HFF-Myc (cell line): Measurements from ENCODE around the gene FAM163B.

ENCODE experiments used
- DNase-seq: peaks from one replicate; pipeline ENCODE4 v3.0.0-alpha.2; 2011; ENCODE audit warnings: low read depth; ENCODE audit errors: extremely low read depth
- H3K4me3 ChIP-seq: replicated peaks from 2 replicates; pipeline ENCODE4 v1.5.1; 2011; ENCODE audit warnings: low read depth, mild to moderate bottlenecking, control low read depth, low read length
- CTCF ChIP-seq: IDR thresholded peaks from 2 replicates; pipeline ENCODE4 v1.5.1; 2012; ENCODE audit warnings: mild to moderate bottlenecking, low read depth, low read length, control low read depth; ENCODE audit errors: missing control alignments

Gene FAM163B

DNA sequence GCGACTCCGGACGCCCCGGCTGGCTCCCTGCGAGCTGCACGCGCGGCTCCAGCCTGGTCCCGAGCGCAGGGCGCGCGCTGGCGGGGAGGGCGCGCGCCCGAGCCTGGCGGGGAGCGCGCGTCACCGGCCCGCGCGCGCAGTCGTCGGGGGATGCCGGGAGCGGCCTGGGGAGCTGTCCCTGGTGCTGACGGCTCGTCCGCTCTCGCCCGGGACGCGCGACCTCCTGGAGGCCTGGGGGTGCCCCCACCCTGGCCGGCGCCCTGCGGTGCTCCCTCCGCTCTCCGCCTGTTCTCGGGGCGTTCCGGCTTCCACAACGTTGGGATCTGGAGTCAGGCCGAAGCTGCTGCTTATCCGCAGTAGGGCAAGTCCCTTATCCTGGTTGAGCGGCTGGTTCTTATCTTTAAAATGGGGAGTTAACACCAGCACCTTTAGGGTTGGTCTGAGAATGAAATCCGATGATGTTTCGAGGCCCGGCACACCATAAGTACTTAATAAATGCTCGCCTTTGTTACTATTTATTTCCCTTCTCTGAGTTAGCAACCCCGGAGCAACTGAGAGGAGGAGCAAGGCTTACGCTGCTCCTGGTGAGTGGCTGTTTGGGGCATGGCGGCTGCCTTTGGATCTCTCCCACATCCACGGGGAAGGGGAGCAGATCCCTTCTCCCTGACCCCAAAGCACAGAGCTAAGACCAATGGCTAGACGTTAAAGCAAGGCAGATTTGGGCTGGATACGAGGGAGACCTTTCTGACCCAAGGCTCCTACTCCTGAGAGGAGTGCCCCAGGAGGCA is at the start of gene FAM163B:
FAM163B (minus strand) TSS at position 79 of the 788 bp plus-strand sequence. CDS start 29,166 bp downstream, outside the sequence.
- TF ChIP-seq CTCF = no peak
- H3K4me3 ChIP-seq = no peak within 1 kb of the TSS
- DNase-seq = no peak

GRCh38 chr9:133657120-133657661 is 48.0 kb upstream of the FAM163B start:
- H3K4me3 ChIP-seq = no peak overlapping the region
- no peak for DNase-seq
- no peak for TF ChIP-seq CTCF

GRCh38 chr9:133656211-133657119 is 47.3 kb upstream of the FAM163B start:
- TF ChIP-seq CTCF = no peak
- no peak for DNase-seq
- H3K4me3 ChIP-seq = no peak overlapping the region

DNA sequence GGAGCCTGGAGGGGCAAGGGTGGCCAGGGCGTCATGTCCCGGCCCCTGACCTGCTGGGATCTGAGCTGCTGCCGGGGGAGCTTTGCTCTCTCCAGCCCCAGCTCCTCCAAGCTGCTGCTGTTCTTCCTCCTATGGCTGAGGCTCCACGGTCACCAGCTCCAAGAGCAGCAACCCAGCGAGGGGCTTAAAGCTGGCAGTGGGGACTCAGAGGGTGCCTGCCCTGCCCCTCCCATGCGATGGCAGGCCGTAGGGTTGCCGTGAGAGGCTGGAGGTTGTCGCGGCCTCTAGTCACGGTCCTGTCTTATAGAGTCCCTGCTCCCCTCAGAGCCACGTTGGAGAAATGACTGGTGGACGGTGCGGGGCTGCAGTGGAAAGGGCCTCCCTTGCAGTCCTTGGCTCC is 46.5 kb upstream of the FAM163B start:
- no peak for DNase-seq
- no peak overlapping the region for H3K4me3 ChIP-seq
- TF ChIP-seq CTCF = no peak

- no peak for TF ChIP-seq CTCF
- no peak for DNase-seq
- no peak overlapping the region for H3K4me3 ChIP-seq
Observed at GRCh38 chr9:133654736-133655657, 45.8 kb upstream of the FAM163B start.

GRCh38 chr9:133653638-133654037 is 44.4 kb upstream of the FAM163B start:
- no peak overlapping the region for H3K4me3 ChIP-seq
- no peak for TF ChIP-seq CTCF
- DNase-seq = no peak
